ENCODE data around the gene TTC39B.
"Not testable (repeated sequence)": the region's sequence is repeated elsewhere in the genome, so short reads cannot be mapped to it uniquely, and the experiment has no call there.

Gene TTC39B

DNA sequence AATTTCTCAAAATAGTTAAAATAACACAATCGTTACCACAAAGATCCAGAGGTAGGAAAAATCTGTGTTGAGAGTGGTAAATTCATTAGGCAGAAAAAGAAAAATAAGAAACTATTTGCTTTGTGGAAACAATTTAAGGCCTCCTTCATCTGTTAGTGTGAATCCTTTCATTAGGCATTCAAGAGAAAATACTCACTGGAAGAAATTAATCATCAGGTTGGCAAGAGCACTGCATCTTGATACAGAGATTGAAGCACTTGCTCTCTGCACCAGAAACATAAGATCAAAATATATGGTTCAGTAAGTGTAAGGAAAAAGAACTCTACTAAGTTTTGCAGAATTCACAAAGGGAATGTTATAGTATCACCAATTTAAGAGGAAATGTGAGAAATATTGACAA, 44.4 kb downstream of the TTC39B start:
- DNase-seq, result no peak

DNA sequence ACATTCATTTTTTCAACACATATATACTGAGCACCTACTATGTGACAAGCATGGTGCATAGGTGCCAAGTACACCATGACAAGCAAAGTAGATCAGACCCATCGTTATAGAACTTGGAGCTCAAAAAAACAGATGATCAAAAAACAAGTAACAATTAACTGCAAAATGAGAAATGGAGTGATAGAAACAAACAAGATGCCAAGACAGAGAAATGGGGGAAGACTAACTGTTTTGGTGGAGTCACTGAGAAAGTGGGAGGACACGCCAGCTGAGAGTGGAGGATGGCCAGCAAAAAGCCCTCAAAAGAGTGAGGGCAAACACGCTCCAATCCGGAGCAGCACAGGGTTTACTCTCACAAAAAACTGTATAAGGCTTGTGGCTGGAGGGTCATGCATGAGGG, 50.6 kb downstream of the TTC39B start:
- DNase-seq, result no peak

DNA sequence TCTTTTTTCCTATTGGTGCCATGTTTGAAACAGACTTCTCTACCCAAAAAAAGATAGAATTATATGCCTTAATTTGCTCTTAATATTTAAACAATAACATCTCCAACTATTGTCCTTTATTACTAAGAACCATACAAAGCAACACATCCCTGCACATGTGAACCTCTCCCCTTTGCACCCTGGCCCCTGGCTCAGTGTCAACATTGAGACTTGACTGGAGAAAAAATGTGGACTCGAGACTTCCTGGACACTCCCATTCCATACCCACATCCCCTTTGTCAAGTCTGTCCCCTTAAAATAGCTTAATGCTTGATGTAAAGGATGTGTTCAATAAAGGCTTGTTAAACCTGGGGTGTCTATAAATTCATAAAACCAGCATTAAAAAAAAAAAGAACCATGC, 53.2 kb downstream of the TTC39B start:
- DNase-seq, result no peak

DNA sequence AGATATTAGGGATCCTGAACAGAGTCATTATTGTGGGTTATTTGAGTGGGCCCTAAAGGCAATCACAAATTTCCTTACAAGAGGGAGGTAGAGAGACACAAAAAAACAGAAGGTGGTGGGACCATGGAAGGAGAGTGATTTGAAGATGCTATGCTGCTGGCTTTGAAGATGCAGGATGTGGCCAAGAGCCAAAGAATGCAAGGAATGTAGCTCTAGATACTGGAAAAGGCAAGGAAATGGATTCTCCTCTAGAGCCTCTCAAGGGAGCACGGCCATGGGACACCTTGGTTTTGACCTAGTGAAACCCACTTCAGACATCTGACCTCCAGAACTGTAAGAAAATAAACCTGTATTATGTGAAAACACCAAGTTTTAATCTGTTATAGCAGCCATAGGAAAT, 53.8 kb downstream of the TTC39B start:
- no peak for DNase-seq

DNA sequence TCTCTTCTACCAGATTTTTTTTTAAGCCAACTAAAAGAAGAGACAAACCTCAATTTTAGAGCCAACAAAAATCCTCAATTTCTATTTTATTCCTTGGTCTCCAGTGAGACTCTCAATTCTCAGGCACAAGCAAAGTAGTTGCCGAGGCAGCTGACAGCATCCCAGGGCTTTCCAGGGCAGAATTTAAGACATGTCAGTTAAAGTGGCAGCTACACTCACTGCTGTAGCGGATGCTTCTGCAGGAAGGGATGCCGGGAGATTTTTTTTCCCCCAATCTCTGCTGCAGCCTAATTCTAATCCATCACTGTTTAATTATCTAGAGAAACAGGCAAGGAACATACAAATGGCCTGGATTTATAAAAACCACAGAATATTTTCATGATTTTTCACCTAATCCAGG, 57.0 kb downstream of the TTC39B start:
- no peak for DNase-seq

DNA sequence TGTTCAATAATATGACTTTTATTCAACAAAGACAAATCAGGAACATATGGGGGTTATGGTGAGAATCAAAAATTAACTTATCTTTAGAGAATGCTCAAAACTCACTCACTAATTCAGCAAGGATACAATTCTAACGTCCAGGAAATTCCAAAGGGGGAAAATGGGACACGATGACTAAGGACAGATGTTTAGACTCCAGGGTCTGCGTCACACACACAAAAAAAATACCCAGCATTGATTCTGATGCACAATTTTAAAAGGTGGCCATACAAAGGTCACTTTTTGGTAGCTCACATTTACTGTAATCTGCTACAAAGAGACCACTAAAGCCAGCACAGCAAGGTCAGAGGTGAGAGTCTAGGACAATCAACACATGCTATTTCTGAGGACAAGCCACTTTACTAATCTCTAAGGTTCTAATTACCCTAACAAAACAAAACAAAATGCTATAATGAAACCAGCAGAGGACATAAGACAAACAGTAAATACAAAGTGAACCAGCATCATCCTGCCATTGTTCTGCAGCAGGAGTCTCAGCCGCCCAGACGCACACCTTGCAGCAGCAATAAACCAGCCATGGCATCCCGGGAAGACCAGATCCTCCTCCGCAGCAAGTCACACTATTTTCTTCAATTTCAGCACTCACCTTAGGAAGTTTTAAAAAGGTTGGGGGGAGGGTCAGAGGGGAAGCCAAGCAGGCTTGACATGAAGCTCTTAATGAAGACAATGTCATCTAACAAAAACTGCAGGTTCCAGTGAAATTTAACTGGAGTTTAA, 57.8 kb downstream of the TTC39B start:
- DNase-seq, result no peak

DNA sequence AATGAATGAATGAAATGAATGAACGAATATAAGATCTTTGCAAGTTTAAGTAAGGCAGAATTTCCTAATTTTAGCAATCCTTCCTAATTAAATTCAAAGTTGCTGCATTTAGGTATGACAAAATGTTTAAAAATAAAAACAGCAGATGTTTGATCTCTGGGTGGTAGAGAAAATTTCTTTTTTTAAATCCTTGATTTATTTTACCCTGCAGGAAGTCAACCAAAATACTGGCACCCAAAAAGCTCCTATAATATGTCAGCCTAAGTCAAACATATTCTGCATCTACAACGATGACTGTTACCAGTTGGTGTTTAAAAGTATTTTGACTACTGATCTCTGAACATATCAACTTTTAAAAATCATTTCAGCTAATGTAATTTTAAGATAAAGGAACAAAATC, 58.4 kb downstream of the TTC39B start:
- DNase-seq, result no peak

DNA sequence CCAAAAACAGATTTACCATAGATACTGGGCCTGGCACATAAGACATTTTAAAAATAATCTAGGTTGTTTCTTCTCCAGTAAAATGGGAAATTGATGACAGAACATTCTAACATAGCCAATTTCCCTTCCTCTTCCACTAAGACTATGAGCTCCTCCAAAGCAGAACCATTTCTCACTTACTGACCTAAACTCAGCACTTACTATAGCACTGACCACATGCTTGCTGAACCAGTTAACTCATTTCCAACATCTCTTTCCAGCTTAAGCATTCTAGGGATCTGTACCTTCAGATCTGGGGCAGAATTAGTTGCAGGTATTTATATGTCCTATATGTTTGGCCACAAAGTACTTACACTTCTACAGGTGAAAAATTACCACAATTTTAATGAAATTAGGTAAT, 58.9 kb downstream of the TTC39B start:
- DNase-seq, result no peak

DNA sequence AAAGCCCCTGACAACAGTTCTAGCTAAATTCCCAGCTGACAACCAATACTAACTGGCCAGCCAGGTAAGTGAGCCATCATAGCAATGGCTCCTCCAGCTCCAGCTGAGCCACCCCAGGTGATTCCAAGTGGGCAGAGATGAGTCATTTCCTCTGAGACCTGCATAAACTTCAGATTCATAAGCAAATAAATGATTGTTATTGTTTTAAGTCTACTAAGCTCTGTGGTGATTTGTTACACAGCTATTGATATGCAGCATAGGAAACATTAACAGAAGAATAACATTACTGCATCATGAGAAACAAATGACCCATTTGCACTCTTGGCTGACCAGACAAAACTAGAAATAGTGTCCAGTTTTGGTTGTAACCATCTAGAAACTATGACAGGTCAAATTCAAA, 60.3 kb downstream of the TTC39B start:
- DNase-seq, result no peak

DNA sequence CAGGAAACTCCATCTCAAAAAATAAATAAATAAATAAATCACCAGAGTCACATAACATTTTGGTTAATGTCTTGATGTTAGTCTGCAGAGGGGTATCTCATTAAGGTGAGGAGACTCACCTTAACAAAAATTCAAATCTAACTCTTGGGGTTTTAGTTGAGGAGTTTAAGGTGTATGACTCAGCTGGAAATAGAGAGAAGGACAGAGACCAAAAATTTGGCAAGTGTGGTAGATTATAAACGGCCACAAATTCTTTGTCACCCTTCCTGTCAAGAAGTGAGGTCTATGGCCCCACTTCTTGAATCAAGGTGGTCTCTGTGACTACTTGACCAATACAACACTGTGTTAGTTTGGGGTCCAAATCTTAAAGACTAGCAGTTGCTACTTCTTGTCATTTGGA, 60.8 kb downstream of the TTC39B start:
- no peak for DNase-seq

DNA sequence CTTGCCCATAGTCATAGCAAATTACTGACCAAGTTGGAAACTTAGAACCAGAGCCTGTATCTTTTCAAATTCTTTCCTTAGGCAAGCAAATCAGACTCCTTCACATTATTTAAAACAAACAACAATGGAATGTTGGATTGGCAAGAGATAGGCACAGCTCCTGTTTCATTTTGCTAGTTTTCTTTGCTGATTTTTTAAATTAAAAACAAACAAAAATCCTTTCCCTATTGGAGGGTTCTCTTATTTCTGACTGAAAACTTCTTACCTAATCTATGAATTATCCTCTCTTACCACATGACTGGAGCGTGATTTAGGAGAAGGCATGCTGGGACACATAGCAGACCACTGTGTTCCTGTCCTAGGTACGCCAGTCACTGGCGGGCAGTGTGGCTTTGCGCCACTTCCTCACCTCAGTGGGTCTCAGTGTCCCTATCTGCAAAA, 63.0 kb downstream of the TTC39B start:
- DNase-seq, result no peak

DNA sequence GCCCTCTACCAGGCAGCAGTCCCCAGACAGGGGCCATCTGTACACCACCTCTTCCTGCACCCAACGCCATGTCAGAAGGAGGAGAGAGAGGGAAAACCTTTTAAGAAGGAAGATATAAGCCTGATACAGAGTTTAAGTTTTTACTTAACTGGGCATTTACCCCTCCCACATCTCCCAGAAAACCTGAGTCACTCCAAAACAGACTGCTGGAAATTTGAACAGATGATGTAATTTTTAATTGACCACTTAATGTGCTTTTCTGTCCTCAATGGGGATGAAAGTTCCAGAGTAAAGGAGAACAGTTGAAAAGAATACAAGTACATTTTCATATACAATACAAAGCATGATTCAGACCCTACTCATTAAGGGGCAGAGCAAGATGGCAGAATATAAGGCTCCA, 63.9 kb downstream of the TTC39B start:
- no peak for DNase-seq

DNA sequence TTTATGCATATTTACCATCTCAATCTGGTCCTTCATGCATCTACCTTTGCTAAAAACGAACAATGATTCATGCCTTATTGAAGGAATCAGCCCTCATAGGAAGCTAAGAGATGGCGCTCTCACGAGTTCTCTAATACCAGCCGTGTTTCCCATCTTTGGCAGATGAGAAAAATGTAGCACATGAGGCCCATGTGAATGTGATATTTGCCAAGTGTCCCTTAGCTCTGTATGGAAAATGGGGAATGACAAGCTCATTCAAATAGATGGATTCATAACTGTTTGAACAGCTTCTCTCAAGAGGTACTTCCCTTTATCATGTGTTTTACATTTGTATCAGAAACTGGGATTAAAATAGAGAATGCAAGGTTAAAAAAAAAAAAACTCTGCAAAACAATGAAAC, 66.1 kb downstream of the TTC39B start:
- DNase-seq, result no peak

DNA sequence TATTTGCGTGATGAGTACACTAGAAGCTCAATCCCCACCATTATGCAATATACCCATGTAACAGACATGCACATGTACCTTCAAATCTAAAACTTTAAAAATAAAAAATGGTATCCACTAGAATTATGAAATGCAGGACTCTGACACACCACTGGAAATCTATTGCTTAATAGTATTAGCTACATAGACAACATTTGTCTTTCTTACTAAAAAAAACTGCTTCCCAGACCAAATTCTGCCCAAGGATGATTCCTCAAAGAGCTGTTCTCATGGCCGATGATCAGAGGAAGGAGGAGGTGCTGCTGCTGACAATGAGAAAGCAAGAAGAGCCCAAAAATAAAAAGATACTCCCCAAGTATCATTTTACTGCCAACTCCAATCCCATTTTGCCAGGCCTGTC, 67.2 kb downstream of the TTC39B start:
- DNase-seq, result no peak

DNA sequence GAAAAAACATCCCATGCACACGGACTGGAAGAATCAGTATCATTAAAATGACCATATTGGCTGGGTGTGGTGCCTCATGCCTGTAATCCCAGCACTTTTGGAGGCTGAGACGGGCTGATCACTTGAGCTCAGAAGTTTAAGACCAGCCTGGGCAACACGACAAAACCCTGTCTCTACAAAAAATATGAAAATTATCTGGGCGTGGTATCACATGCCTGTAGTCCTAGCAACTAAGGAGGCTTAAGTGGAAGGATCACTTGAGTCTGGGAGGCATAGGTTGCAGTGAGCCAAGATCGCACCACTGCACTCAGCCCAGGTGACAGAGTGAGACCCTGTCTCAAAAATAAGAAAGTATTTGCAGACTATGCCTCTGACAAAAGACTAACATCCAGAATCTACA, 68.4 kb downstream of the TTC39B start:
- DNase-seq, result no peak

DNA sequence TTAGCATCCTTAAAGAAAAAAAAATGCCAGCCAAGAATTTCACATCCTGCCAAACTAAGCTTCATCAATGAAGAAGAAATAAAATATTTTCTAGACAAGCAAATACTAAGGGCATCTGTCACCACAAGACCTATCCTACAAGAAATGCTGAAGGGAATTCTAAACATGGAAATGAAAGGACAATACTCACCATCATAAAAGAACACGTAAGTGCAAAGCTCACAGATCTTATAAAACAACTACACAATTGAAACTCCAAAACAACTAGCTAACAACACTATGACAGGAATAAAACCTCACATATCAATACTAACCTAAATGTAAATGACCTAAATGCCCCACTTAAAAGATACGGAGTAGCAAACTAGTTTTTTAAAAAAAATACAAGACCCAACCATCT, 71.4 kb downstream of the TTC39B start:
- no peak for DNase-seq

DNA sequence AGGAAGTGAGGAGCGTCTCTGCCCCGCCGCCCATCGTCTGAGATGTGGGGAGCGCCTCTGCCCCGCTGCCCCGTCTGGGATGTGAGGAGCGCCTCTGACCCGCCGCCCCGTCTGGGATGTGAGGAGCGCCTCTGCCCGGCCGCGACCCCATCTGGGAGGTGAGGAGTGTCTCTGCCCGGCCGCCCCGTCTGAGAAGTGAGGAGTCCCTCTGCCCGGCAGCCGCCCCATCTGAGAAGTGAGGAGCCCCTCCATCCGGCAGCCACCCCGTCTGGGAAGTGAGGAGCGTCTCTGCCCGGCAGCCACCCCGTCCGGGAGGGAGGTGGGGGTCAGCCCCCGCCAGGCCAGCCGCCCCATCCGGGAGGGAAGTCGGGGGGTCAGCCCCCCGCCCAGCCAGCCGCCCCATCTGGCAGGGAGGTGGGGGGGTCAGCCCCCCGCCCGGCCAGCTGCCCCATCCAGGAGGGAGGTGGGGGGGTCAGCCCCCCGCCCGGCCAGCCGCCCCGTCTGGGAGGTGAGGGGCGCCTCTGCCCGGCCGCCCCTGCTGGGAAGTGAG, 73.0 kb downstream of the TTC39B start:
- not testable (repeated sequence) for DNase-seq

DNA sequence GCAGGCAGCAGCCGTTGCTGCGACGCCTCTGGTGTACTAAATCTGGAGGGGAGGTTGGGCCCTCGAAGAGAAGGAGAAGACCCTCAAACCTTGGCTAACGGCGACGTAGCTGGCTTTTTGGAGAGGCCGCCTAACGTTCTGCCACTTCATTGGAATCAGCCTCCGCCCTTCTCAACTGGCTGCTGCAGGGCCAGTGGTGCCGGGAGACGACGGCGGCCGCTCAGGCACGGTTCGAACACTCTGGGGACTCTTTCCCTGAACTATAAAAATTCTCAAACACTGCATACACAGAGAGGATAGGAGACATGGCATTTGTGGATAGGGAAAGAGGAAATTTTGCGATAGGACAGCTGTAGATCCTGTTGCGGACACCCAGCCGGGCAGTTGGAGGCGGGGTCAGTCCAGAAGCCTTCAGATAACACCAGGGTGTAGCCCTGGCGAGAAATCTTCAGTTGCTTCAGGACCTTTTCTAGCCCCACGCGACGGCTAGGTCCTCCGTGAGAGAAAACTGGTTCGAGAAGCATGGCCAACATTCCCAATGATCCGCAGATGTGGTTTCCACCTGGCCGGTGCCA, 74.2 kb downstream of the TTC39B start:
- DNase-seq, result not testable (repeated sequence)

DNA sequence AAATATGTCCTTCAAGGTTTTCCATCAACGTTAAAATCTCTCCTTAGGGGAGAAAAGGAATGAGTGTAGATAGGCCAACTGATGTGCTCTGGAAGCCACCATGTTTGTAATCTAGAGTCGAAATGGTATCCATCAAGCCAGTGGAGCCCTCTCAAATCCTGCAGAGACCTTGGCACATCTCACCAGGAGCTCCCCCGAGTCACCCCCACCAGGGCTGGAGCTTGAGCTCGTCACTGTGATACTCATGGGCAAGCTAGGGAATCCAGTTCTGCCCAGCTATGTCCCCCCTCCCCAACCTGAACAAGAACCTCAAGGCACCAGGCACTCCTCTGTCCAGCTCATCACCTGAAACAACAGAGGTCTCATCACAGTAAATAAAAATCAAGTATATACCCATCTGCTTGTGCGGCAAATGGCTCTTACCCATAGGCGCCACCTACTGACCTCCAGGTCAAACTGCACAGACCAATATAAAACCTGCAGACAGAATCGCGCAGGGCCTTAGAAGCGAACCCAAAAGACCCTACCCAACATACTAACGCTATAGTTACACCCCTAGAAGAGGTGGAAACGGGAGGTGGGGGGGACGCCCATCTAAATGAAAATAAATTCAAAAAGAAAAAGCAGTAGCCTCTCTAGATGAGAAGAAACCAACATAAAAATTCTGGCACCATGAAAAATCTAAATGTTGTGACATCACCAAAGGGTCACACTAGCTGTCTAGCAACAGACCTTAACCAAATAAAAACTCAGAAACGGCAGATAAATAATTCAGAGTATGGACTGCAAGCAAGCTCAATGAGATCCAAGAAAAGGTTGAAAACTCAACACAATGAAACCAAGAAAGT, 75.0 kb downstream of the TTC39B start:
- DNase-seq, result no peak

DNA sequence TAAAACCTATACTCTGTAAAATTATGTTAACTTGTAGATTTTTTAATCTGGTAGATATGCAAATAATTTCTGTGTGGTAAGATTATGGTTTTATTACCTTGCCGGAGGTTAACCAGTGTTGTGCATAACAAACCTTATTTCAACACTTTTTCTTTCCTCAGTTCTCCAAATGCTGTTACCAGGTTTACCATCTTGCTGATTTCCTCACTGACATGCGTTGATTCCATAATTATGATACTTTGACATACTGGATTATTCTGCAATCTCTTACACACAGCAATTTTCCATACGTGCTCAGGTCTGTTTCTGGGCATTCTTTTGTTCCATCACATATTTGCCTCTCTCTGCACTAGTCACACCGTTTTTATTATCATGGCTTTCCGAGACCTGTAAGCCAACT, 77.6 kb downstream of the TTC39B start:
- no peak for DNase-seq

DNA sequence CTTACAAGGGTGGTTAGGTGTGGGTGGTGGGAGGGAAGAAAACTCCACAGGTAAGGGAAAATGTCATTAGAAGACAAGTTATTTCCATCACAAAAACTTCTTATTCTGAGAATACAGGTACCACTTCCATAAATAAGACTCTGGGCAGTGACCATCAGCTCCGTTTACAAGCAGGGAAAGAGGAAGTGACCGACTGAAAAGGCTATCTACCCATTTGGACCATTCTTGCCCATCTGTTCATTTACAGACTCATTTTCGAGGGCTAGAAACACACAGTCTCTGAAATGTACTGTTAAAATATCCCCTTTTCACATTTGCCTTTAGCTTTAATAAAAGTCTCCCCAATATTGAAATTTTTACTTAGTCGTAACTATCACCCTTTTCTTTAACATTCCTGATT, 79.5 kb downstream of the TTC39B start:
- no peak for DNase-seq

DNA sequence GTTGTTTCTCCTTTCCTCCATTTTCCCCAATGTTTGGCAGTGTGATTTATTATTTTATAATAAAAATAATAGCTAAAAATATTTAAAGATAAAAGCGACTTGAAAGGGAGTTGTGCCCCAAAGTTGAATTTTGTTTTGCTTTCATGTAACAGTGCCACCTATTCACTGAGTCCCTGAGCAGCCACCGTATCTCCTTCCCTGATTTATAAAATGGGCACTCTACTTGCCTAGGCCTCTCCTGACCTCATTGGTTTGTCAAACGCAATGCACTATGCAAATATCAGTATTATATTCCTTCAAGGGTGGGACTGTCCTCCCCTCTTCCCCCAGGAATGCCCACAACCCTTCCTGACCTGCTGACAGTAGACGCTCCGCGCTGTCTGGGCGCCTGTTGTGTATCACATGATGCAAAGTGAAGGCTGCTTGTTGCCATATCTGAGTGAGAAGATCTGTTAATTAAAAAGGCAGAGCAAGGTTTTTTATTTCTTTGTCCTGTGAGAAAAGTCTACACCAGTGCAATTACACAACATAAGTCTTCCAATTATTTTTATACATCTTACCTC, 81.4 kb downstream of the TTC39B start:
- no peak for DNase-seq

DNA sequence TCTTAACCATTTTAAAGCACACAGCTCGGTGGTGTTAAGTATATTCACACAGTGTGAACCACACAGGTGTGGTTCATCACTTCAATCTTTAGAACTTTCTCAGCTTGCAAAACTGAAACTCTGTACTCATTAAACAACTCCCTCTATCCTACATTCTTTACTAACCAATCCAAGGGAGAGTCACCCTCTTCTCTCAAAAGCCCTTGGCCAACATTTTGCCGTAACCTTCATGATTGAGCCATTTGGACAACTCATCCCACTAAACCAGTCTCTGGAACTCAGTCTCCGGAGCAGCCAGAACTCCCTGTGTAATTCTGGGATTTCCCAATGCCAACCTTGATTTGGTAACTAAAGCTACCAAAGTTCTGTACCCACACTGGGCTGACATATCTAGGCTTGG, 84.7 kb downstream of the TTC39B start:
- DNase-seq, result no peak

Measured in activated naive CD4-positive, alpha-beta T cell (primary cell).